Ishikawa (cell line): ENCODE data around the gene FOXK1.

ENCODE experiments used
- CEBPB ChIP-seq: IDR thresholded peaks from 2 replicates; pipeline ENCODE4 v1.6.1; 2012
- CREB1 ChIP-seq: IDR thresholded peaks from 2 replicates; pipeline ENCODE4 v1.6.1; 2012; ENCODE audit warnings: low read depth
- EGR1 ChIP-seq: IDR thresholded peaks from 2 replicates; pipeline ENCODE4 v1.6.1; 2012
- EP300 ChIP-seq: IDR thresholded peaks from 2 replicates; pipeline ENCODE4 v1.6.1; 2012; ENCODE audit warnings: borderline replicate concordance
- FOXM1 ChIP-seq: IDR thresholded peaks from 2 replicates; pipeline ENCODE4 v1.6.1; 2012; ENCODE audit warnings: low read depth, borderline replicate concordance
- NFIC ChIP-seq: IDR thresholded peaks from 2 replicates; pipeline ENCODE4 v1.6.1; 2012
- RAD21 ChIP-seq: IDR thresholded peaks from 2 replicates; pipeline ENCODE4 v1.6.1; 2012; ENCODE audit warnings: low read depth
- REST ChIP-seq: IDR thresholded peaks from 2 replicates; pipeline ENCODE4 v1.6.1; 2012; ENCODE audit warnings: low read depth, mild to moderate bottlenecking
- TAF1 ChIP-seq: IDR thresholded peaks from 2 replicates; pipeline ENCODE4 v1.6.1; 2012; ENCODE audit warnings: low read depth, mild to moderate bottlenecking
- TCF12 ChIP-seq: IDR thresholded peaks from 2 replicates; pipeline ENCODE4 v1.6.1; 2012; ENCODE audit warnings: low read depth
- TEAD4 ChIP-seq: IDR thresholded peaks from 2 replicates; pipeline ENCODE4 v1.6.1; 2012
- YY1 ChIP-seq: IDR thresholded peaks from 2 replicates; pipeline ENCODE4 v1.6.1; 2012; ENCODE audit warnings: low read depth
- ZBTB7A ChIP-seq: IDR thresholded peaks from 2 replicates; pipeline ENCODE4 v1.6.1; 2012; ENCODE audit warnings: low read depth
- TF ChIP-seq, protein P1 (sequence below): IDR thresholded peaks from 2 replicates; pipeline ENCODE4 v1.6.1; 2012
- TF ChIP-seq, protein P2 (sequence below): IDR thresholded peaks from 2 replicates; pipeline ENCODE4 v1.6.1; 2012

FOXK1 gene

DNA sequence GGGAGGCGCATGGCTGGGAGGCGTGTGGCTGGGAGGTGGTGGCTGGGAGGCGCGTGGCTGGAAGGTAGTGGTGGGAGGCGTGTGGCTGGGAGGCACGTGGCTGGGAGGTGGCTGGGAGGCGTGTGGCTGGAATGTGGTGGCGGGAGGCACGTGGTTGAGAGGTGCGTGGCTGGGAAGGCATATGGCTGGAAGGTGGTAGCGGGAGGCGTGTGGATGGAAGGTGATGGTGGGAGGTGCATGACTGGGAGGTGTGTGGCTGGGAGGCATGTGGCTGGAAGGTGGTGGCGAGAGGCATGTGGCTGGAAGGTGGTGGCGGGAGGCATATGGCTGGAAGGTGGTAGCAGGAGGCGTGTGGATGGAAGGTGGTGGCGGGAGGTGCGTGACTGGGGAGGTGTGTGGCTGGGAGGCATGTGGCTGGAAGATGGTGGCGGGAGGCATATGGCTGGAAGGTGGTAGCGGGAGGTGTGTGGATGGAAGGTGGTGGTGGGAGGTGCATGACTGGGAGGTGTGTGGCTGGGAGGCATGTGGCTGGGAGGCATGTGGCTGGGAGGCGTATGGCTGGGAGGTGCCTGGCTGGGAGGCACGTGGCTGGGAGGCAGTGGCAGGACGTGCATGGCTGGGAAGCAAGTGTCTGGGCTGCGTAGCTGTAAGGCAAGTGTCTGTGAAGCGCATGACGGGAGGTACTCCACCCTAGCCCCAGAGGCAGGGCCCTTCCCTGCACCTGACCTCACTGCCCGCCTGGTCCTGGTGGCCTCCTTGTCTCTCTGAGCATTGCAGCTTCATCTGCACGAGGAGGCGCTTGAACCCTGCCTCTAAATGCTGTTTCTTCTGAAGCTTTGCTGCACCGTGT is 35.1 kb downstream of the FOXK1 start:
- no peak for TF ChIP-seq RAD21
- no peak for TF ChIP-seq TCF12
- no peak for TF ChIP-seq EP300
- TF ChIP-seq, protein P1, sequence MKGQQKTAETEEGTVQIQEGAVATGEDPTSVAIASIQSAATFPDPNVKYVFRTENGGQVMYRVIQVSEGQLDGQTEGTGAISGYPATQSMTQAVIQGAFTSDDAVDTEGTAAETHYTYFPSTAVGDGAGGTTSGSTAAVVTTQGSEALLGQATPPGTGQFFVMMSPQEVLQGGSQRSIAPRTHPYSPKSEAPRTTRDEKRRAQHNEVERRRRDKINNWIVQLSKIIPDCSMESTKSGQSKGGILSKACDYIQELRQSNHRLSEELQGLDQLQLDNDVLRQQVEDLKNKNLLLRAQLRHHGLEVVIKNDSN, result no peak
- TF ChIP-seq REST, result no peak
- no peak for TF ChIP-seq CEBPB
- no peak for TF ChIP-seq TEAD4
- TF ChIP-seq ZBTB7A, result no peak
- TF ChIP-seq, protein P2, sequence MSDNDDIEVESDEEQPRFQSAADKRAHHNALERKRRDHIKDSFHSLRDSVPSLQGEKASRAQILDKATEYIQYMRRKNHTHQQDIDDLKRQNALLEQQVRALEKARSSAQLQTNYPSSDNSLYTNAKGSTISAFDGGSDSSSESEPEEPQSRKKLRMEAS, result no peak
- no peak for TF ChIP-seq NFIC
- TF ChIP-seq TAF1, result no peak
- no peak for TF ChIP-seq FOXM1
- TF ChIP-seq EGR1, result no peak
- TF ChIP-seq CREB1, result no peak
- TF ChIP-seq YY1, result no peak

- no peak for TF ChIP-seq ZBTB7A
- no peak for TF ChIP-seq RAD21
- TF ChIP-seq CEBPB, result no peak
- no peak for TF ChIP-seq FOXM1
- no peak for TF ChIP-seq REST
- no peak for TF ChIP-seq TCF12
- no peak for TF ChIP-seq EGR1
- no peak for TF ChIP-seq TAF1
- TF ChIP-seq YY1, result no peak
- TF ChIP-seq, protein P2, result no peak
- TF ChIP-seq NFIC, result no peak
- no peak for TF ChIP-seq TEAD4
- TF ChIP-seq, protein P1, result no peak
- TF ChIP-seq EP300, result no peak
- no peak for TF ChIP-seq CREB1
These were observed 36.0 kb downstream of the FOXK1 start for GRCh38 chr7:4718075-4718474.

- TF ChIP-seq ZBTB7A, result no peak
These were observed 38.1 kb downstream of the FOXK1 start for GRCh38 chr7:4720225-4720624.

DNA sequence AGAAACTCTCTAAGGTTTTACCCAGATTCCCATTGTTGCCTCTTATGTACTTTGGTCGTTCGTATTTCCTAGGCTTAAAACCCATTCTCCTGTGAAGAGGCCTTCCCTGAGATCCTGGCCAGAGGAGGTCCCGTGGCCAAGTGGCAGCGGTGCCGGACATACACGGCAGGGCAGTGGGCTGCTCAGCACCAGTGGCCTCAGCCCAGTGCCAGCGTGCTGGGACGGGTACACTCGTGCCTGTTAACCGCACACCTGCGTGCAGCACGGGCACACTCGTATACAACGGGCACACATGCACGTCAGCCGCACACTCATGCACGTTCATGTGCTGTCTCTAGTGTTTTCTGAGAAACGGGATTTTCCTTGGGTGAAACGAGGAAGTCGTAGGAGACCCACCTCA is 40.2 kb downstream of the FOXK1 start:
- TF ChIP-seq, protein P2, result no peak
- no peak for TF ChIP-seq RAD21
- no peak for TF ChIP-seq REST
- TF ChIP-seq YY1, result no peak
- TF ChIP-seq TEAD4, result no peak
- TF ChIP-seq EGR1, result no peak
- TF ChIP-seq TCF12, result no peak
- no peak for TF ChIP-seq CREB1
- no peak for TF ChIP-seq ZBTB7A
- TF ChIP-seq FOXM1, result no peak
- no peak for TF ChIP-seq NFIC
- TF ChIP-seq, protein P1, result no peak
- no peak for TF ChIP-seq CEBPB
- TF ChIP-seq EP300, result no peak
- no peak for TF ChIP-seq TAF1
